Spleen (tissue), 11 donors: Measurements from ENCODE around the gene CSF2RB. TPM values are rescaled to one million over a fixed set of nuclear protein-coding genes. Genes with fewer than 3 reads are reported as not detected.
A peak's percentile ranks its signal among the peaks of the same experiment; 100 is the strongest.

Experiments
- DNase-seq: peaks from one replicate; pipeline ENCODE4 v3.0.0-alpha.2; 2020
- H3K27ac ChIP-seq, 8 donors: fragments of 200-600 bp; sonication (generic) in 7 of 8; 1 replicate in 4 of 8; 2 replicates in 4 of 8; pipeline versions ENCODE4 v1.5.0 to v1.8.0; 2016 to 2021; ENCODE audit warnings: inconsistent platforms in 4 of 8, mild to moderate bottlenecking in 4 of 8, moderate library complexity in 1 of 8
- H3K27me3 ChIP-seq, 7 donors: fragments of 200-600 bp; sonication (generic) in 6 of 7; replicated peaks in 1 of 7; 1 replicate in 4 of 7; 2 replicates in 3 of 7; pipeline versions ENCODE4 v1.5.0 to v1.8.0; 2016 to 2021; ENCODE audit warnings: inconsistent platforms in 3 of 7, mild to moderate bottlenecking in 1 of 7
- H3K36me3 ChIP-seq, 6 donors: fragments of 200-600 bp; sonication (generic) in 5 of 6; 1 replicate in 4 of 6; 2 replicates in 2 of 6; pipeline versions ENCODE4 v1.5.0 to v1.8.0; 2016 to 2021; ENCODE audit warnings: inconsistent platforms in 2 of 6
- H3K4me1 ChIP-seq, 6 donors: fragments of 200-600 bp; sonication (generic) in 5 of 6; 1 replicate in 3 of 6; 2 replicates in 3 of 6; pipeline versions ENCODE4 v1.5.0 to v1.8.0; 2016 to 2021; ENCODE audit warnings: inconsistent platforms in 3 of 6
- H3K4me3 ChIP-seq, 8 donors: fragments of 200-600 bp; sonication (generic) in 7 of 8; 1 replicate in 4 of 8; 2 replicates in 4 of 8; pipeline versions ENCODE4 v1.5.0 to v1.8.0; 2016 to 2021; ENCODE audit warnings: inconsistent platforms in 4 of 8, mild to moderate bottlenecking in 4 of 8, moderate library complexity in 2 of 8
- H3K9me3 ChIP-seq, 8 donors: fragments of 200-600 bp; sonication (generic) in 7 of 8; 1 replicate in 4 of 8; 2 replicates in 4 of 8; pipeline versions ENCODE4 v1.5.0 to v1.8.0; 2016 to 2021; ENCODE audit warnings: inconsistent platforms in 4 of 8
- CTCF ChIP-seq, 11 experiments: fragments of 200-600 bp in 7 of 11; fragments of 450-650 bp in 4 of 11; sonication (generic) in 4 of 11; IDR thresholded peaks in 8 of 11; conservative IDR thresholded peaks in 3 of 11; 1 replicate in 7 of 11; 2 replicates in 4 of 11; pipeline versions ENCODE4 v1.4.0 to v1.8.0; 2016 to 2021; ENCODE audit warnings: antibody characterized with exemption in 11 of 11, inconsistent platforms in 4 of 11, mild to moderate bottlenecking in 1 of 11
- POLR2A ChIP-seq, 3 donors: fragments of 450-650 bp; IDR thresholded peaks; one replicate each; pipeline ENCODE4 v1.5.1; 2017; ENCODE audit warnings: antibody characterized with exemption in 3 of 3, mild to moderate bottlenecking in 1 of 3
- POLR2AphosphoS5 ChIP-seq, 3 donors: sonication (generic); formaldehyde crosslinking; IDR thresholded peaks; one replicate each; pipeline ENCODE4 v1.5.1; 2017; ENCODE audit warnings: antibody characterized with exemption in 3 of 3
- WGBS, 5 donors: extraction: QIAGEN DNeasy Blood & Tissue Kit in 3 of 5; methylation state at CpG; one replicate each; pipeline versions ENCODE4 v1.1.5 to v1.1.7; 2013 to 2018; 5-methylcytosine and 5-hydroxymethylcytosine counted together
- intact Hi-C: fragments of 100-400 bp; cut with DNase I; formaldehyde crosslinking; loops from one replicate; pipeline ENCODE4 v1.15.0; 2023; ENCODE audit warnings: low total_unique reads
- polyA plus RNA-seq, 3 donors: library from polyadenylated mRNA; stranded (reverse); fragments of 200-250 nt; gene quantifications; one replicate each; pipeline ENCODE4 v1.2.1, GENCODE V29; 2013
- total RNA-seq, 7 donors: library from RNA; depleted of rRNA in 3 of 7; stranded (reverse); fragments of >200 nt in 3 of 7; fragmentation: NEBNext Ultra II Directional in 4 of 7; extraction: Animal tissue kit (Norgen Biotek cat#: 25700) in 4 of 7; gene quantifications; one replicate each; pipeline versions ENCODE4 v1.1.0 to v1.2.1, GENCODE V29; 2016 to 2021
- donor health status: healthy with polysubstance abuse.
- donor health status: DM: no; HTN: no; CAD: no; lungs with moderate emphysema.
- donor health status: DM: no; HTN: no; CAD: no.
- donor health status: Bipolar disorder and iron deficiency.
- donor health status: healthy.
- donor health status: DM: no; HTN: no; CAD: no.
- donor health status: DM: yes; HTN: yes; CAD: no.

CSF2RB gene
- total and polyA plus RNA-seq, 10 donors: 14.2 to 110 (median 45.9) TPM

- H3K27ac ChIP-seq: peak overlapping the region in 1 of 8 donors; percentile 11
- intact Hi-C loops: no loop called here
- no peak overlapping the region for H3K4me3 ChIP-seq
- H3K4me1 ChIP-seq: peaks cover 0 to 16% (median 1%) of the 10 kb centered on the region in 6 donors
- H3K9me3 ChIP-seq: peaks cover 0 to 12% (median 3%) of the 10 kb centered on the region in 8 donors
- no peak for TF ChIP-seq POLR2AphosphoS5 (IDR thresholded peaks at IDR 0.05)
- TF ChIP-seq POLR2A (IDR thresholded peaks at IDR 0.05): no peak
- TF ChIP-seq CTCF (IDR thresholded peaks at IDR 0.05 in 8 of 11, conservative IDR thresholded peaks at IDR 0.05 in 3 of 11): no peak
- peaks cover 0 to 27% (median 0%) of the 10 kb centered on the region in 7 donors for H3K27me3 ChIP-seq
- 59 to 70% (median 68%) methylated on average over 4 of the region's 4 CpGs for WGBS, 5 donors
- DNase-seq: no peak
- H3K36me3 ChIP-seq: no peaks in the 10 kb centered on the region
These were observed 12.5 kb upstream of the CSF2RB start for GRCh38 chr22:36900880-36901279.

- H3K4me3 ChIP-seq: no peak overlapping the region
- intact Hi-C loops: no loop called here
- H3K9me3 ChIP-seq: peaks cover 0 to 8% (median 0%) of the 10 kb centered on the region in 8 donors
- 66 to 85% (median 71%) methylated on average over 13 of the region's 13 CpGs for WGBS, 5 donors
- peaks cover 0 to 34% (median 0%) of the 10 kb centered on the region in 7 donors for H3K27me3 ChIP-seq
- DNase-seq: no peak
- no peak overlapping the region for H3K27ac ChIP-seq
- TF ChIP-seq POLR2A (IDR thresholded peaks at IDR 0.05) (no peak), POLR2AphosphoS5 (IDR thresholded peaks at IDR 0.05) (no peak), CTCF (IDR thresholded peaks at IDR 0.05 in 8 of 11, conservative IDR thresholded peaks at IDR 0.05 in 3 of 11) (no peak)
- no peaks in the 10 kb centered on the region for H3K36me3 ChIP-seq
- H3K4me1 ChIP-seq: peaks cover 0 to 16% (median 1%) of the 10 kb centered on the region in 6 donors
These were observed 11.9 kb upstream of the CSF2RB start for GRCh38 chr22:36901411-36902142.

- no peak overlapping the region for H3K27ac ChIP-seq
These were observed 11.1 kb upstream of the CSF2RB start for GRCh38 chr22:36902143-36902926.

More at GRCh38 chr22:36902143-36902926, 11.1 kb upstream of the CSF2RB start:
- TF ChIP-seq POLR2A (IDR thresholded peaks at IDR 0.05): no peak
- no peak for TF ChIP-seq CTCF (IDR thresholded peaks at IDR 0.05 in 8 of 11, conservative IDR thresholded peaks at IDR 0.05 in 3 of 11)
- no peak for TF ChIP-seq POLR2AphosphoS5 (IDR thresholded peaks at IDR 0.05)
- H3K9me3 ChIP-seq: peaks cover 0 to 8% (median 0%) of the 10 kb centered on the region in 8 donors
- 56 to 78% (median 58%) methylated on average over 8 of the region's 8 CpGs for WGBS, 5 donors
- no peaks in the 10 kb centered on the region for H3K36me3 ChIP-seq
- H3K4me1 ChIP-seq: peaks cover 0 to 16% (median 1%) of the 10 kb centered on the region in 6 donors
- peaks cover 0 to 35% (median 0%) of the 10 kb centered on the region in 7 donors for H3K27me3 ChIP-seq
- DNase-seq: no peak
- no peak overlapping the region for H3K4me3 ChIP-seq
- intact Hi-C loops: no loop called here
